KOPT-K1 (cell line): ENCODE data around the gene SFI1.
"Not testable (repeated sequence)": the region's sequence is repeated elsewhere in the genome, so short reads cannot be mapped to it uniquely, and the experiment has no call there.

Experiments used
- H3K27ac ChIP-seq: fragments of 200-600 bp; sonication (generic); 2 replicates; pipeline ENCODE4 v1.5.1; 2016; ENCODE audit warnings: antibody characterized with exemption, mild to moderate bottlenecking, low read depth, low read length; ENCODE audit not compliant: poor library complexity, severe bottlenecking
- H3K36me3 ChIP-seq: fragments of 200-600 bp; sonication (generic); 2 replicates; pipeline ENCODE4 v1.5.1; 2017; ENCODE audit warnings: antibody characterized with exemption, mild to moderate bottlenecking, low read length, moderate library complexity; ENCODE audit not compliant: insufficient read depth
- H3K9me3 ChIP-seq: fragments of 200-600 bp; sonication (generic); 2 replicates; pipeline ENCODE4 v1.5.1; 2017; ENCODE audit warnings: antibody characterized with exemption, low read length, mild to moderate bottlenecking; ENCODE audit not compliant: insufficient read depth, poor library complexity, severe bottlenecking

The SFI1 gene

DNA sequence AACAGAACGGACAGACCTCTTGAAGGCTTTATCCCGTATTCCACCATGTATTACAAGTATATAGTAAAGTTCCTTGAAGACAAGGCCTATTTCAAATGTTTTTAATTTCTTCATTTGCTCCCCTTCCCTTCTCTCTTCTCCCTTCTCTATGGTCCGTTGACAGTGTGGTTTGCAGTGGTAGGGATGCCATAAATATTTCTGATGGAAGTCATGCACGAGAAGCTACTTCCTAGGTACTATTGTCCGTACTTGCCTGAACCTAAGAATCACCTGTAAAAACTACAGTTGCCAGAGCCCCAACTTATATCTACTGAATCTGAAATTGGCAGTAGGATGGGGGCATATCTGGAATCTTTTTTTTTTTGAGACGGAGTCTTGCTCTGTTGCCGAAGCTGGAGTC is 162.9 kb downstream of the SFI1 start:
- Histone ChIP-seq H3K27ac (no peak overlapping the region), H3K9me3 (no peaks in the 10 kb centered on the region), H3K36me3 (no peaks in the 10 kb centered on the region)

DNA sequence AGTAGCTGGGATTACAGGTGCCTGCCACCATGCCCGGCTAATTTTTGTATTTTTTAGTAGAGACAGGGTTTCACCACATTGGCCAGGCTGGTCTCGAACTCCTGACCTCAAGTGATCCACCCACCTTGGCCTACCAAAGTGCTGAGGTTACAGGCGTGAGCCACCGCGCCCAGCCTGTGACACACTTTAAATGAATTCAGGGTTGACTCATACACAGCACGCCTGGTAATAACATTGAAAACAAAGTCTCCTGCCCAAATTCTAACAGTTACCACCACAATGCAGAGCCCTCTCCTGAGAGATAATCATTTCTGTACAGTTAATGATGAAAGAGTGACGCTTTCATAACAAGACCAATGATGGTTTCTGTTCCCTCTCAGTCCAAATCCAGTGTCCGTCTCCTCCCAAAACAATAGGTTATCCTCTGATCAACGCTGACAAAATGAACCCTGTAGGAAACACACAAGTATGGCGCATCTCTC is 164.6 kb downstream of the SFI1 start:
- not testable (repeated sequence) for H3K27ac ChIP-seq, H3K36me3 ChIP-seq, H3K9me3 ChIP-seq

DNA sequence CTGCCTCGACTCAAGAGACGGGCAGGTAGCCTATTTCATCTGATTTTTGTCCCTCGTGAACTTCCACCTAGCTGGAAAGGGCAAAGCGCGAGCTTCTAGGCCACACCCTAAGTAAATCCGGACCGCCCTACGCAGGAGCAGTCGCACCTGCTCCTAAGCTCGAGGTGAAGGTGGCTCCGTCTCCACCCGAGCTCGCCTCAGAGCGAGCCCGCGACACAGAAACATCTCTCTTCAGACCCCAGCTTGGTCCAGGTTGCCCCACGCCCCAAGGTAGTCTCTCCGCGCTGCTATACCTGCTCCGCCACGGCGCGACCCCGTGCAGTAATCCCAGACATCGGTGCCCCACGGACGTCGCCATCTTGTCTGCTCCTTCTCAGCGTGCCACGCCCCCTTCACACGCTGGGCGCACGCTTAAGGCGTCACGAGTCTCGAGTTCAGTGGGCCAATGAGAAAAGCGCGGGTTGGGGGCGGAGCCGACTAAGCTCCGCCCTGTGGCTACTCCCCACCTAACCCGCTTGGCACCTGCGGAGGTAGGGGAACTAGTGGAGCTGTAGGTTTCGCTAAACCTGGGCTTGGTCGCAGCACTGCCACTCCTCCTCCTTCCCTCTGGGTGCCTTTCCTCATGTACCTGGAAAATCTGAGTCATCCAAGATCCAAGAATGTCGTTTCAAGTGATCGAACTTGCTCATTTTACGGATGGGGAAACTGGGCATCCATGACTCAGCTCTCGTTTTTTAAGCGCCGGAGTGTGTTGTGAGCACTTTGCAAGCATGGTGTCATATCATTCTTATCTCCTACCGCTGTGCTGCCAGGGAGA is 165.7 kb downstream of the SFI1 start, which contains the start of gene PISD:
Gene PISD (minus strand): TSS at position 365 of the 817 bp plus-strand sequence. CDS start 7 bp downstream, at position 358.
- Histone ChIP-seq H3K27ac (peak within 1 kb of the TSS; percentile 53), H3K9me3 (no peaks in the 10 kb centered on the region), H3K36me3 (no peaks in the 10 kb centered on the region)

DNA sequence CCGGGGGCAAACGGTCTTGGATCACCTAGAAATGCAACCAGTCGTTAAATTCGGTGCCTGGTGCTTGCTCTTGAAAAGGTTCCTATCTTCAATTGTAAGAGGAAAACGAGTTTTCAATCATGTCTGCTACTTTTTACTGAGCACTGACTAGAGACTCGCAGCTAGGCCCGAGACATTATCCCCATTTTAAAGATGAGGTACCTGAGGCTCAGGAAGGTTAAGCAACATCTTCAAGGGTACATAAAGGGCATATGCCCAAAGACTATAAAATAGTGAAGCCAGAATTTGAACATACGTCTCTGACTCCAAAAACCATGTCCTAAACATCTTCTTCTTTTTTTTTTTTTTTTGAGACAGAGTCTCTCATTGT is 166.3 kb downstream of the SFI1 start:
- Histone ChIP-seq H3K9me3 (no peaks in the 10 kb centered on the region), H3K36me3 (no peaks in the 10 kb centered on the region), H3K27ac (peak overlapping the region; percentile 53)
